ENCODE results near the gene MAGEF1.

The MAGEF1 gene

GRCh38 chr3:184718431-184718830 is 6.6 kb upstream of the MAGEF1 start:
- Histone ChIP-seq H3K4me2 (ENCODE audit: low read length) (no peak overlapping the region), H3K9me2 (ENCODE audit: low read depth, low read length) (no peaks in the 10 kb centered on the region), H3K4me3 (ENCODE audit: low read depth, low read length, poor library complexity, severe bottlenecking) (no peak overlapping the region), H3K79me2 (ENCODE audit: insufficient read depth, low read length) (no peaks in the 10 kb centered on the region), H3K9me3 (ENCODE audit: low read length) (no peaks in the 10 kb centered on the region), H3K27me3 (ENCODE audit: insufficient read depth, low read length) (0 out of 2 replicates have a peak, but pooled peaks cover 4% of the 10 kb centered on the region), H3K4me1 (ENCODE audit: insufficient read depth, low read length, severe bottlenecking) (no peaks in the 10 kb centered on the region), H3K27ac (ENCODE audit: low read depth, low read length, poor library complexity, severe bottlenecking) (no peak overlapping the region), H3F3A (ENCODE audit: insufficient read depth, low read length) (no peaks in the 10 kb centered on the region), H3K9ac (ENCODE audit: low read length) (no peak overlapping the region), H4K20me1 (ENCODE audit: insufficient read depth, low read length) (no peaks in the 10 kb centered on the region), H3K36me3 (ENCODE audit: insufficient read depth, low read length) (no peaks in the 10 kb centered on the region), H2AFZ (ENCODE audit: low read length) (no peak overlapping the region)
- no peak for TF ChIP-seq EZH2 (IDR thresholded peaks at IDR 0.05; ENCODE audit: borderline replicate concordance, low read length)
- TF ChIP-seq, protein P1, sequence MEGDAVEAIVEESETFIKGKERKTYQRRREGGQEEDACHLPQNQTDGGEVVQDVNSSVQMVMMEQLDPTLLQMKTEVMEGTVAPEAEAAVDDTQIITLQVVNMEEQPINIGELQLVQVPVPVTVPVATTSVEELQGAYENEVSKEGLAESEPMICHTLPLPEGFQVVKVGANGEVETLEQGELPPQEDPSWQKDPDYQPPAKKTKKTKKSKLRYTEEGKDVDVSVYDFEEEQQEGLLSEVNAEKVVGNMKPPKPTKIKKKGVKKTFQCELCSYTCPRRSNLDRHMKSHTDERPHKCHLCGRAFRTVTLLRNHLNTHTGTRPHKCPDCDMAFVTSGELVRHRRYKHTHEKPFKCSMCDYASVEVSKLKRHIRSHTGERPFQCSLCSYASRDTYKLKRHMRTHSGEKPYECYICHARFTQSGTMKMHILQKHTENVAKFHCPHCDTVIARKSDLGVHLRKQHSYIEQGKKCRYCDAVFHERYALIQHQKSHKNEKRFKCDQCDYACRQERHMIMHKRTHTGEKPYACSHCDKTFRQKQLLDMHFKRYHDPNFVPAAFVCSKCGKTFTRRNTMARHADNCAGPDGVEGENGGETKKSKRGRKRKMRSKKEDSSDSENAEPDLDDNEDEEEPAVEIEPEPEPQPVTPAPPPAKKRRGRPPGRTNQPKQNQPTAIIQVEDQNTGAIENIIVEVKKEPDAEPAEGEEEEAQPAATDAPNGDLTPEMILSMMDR (IDR thresholded peaks at IDR 0.05; ENCODE audit: low read length): no peak

- no peak overlapping the region for H3K4me3 ChIP-seq (ENCODE audit: low read depth, low read length, poor library complexity, severe bottlenecking)
- no peaks in the 10 kb centered on the region for H3K9me2 ChIP-seq (ENCODE audit: low read depth, low read length)
- no peaks in the 10 kb centered on the region for H3F3A ChIP-seq (ENCODE audit: insufficient read depth, low read length)
- TF ChIP-seq EZH2 (IDR thresholded peaks at IDR 0.05; ENCODE audit: borderline replicate concordance, low read length): no peak
- TF ChIP-seq, protein P1 (IDR thresholded peaks at IDR 0.05; ENCODE audit: low read length): no peak
- H3K79me2 ChIP-seq (ENCODE audit: insufficient read depth, low read length): no peaks in the 10 kb centered on the region
- H3K9ac ChIP-seq (ENCODE audit: low read length): no peak overlapping the region
- H3K4me2 ChIP-seq (ENCODE audit: low read length): no peak overlapping the region
- no peaks in the 10 kb centered on the region for H3K36me3 ChIP-seq (ENCODE audit: insufficient read depth, low read length)
- peaks cover 1% of the 10 kb centered on the region for H3K4me1 ChIP-seq (ENCODE audit: insufficient read depth, low read length, severe bottlenecking)
- H2AFZ ChIP-seq (ENCODE audit: low read length): no peak overlapping the region
- H3K27ac ChIP-seq (ENCODE audit: low read depth, low read length, poor library complexity, severe bottlenecking): no peak overlapping the region
- 0 out of 2 replicates have a peak, but pooled peaks cover 4% of the 10 kb centered on the region for H3K27me3 ChIP-seq (ENCODE audit: insufficient read depth, low read length)
- H4K20me1 ChIP-seq (ENCODE audit: insufficient read depth, low read length): no peaks in the 10 kb centered on the region
- no peaks in the 10 kb centered on the region for H3K9me3 ChIP-seq (ENCODE audit: low read length)
These were observed 5.6 kb upstream of the MAGEF1 start for GRCh38 chr3:184717399-184717983.

DNA sequence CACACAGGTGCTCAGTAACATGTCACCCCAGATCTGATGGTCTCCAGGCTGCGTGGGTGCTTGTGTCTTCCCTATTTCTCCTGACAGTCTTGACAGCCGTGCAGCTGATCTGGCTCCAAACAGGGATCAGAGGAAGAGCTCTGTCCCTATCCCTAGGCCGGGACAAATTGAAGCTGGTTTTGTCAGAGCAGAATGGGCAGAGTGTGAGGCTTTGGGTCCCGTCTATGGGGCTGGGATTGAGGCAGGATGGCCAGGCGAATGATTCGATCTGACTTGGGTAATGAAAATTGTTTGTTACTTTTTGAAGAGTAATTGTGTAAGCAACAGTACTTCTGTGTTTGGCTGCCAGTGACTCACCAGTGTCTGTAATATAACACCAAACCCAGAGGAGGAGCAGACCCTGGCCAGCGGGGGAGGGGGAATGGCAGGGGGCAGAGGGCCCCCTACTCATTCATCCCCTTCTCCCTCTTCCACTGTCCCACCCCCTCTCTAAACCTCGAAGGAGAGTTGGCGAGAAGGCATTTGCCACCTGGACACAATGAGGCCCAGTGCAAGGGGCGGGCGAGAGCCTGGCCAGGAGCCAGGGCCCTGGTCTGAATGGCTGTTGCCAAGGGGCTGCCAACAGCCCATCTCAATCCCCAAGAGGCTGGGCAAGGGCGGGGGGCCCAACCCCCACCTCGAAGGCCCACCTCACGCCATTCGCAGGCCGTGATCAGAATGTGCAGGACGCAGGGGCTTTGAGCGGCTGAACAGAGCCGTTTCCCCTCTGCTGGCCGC is 4.9 kb upstream of the MAGEF1 start:
- Histone ChIP-seq H3K4me3 (ENCODE audit: low read depth, low read length, poor library complexity, severe bottlenecking) (no peak overlapping the region), H3K9me2 (ENCODE audit: low read depth, low read length) (no peaks in the 10 kb centered on the region), H2AFZ (ENCODE audit: low read length) (no peak overlapping the region), H3K9ac (ENCODE audit: low read length) (no peak overlapping the region), H3K4me2 (ENCODE audit: low read length) (no peak overlapping the region), H3K27me3 (ENCODE audit: insufficient read depth, low read length) (0 out of 2 replicates have a peak, but pooled peaks cover 4% of the 10 kb centered on the region), H3K4me1 (ENCODE audit: insufficient read depth, low read length, severe bottlenecking) (peaks cover 7% of the 10 kb centered on the region), H3K36me3 (ENCODE audit: insufficient read depth, low read length) (no peaks in the 10 kb centered on the region), H4K20me1 (ENCODE audit: insufficient read depth, low read length) (no peaks in the 10 kb centered on the region), H3K9me3 (ENCODE audit: low read length) (no peaks in the 10 kb centered on the region), H3K27ac (ENCODE audit: low read depth, low read length, poor library complexity, severe bottlenecking) (no peak overlapping the region), H3K79me2 (ENCODE audit: insufficient read depth, low read length) (no peaks in the 10 kb centered on the region), H3F3A (ENCODE audit: insufficient read depth, low read length) (no peaks in the 10 kb centered on the region)
- TF ChIP-seq EZH2 (IDR thresholded peaks at IDR 0.05; ENCODE audit: borderline replicate concordance, low read length): no peak
- TF ChIP-seq, protein P1 (IDR thresholded peaks at IDR 0.05; ENCODE audit: low read length): no peak

All from OCI-LY1 (cell line).